Activated CD4-positive, alpha-beta T cell treated with anti-CD3 and anti-CD28 coated beads for 4 hours (primary cell): ENCODE results near the gene HOXB2.

Experiments used
- DNase-seq, 2 donors: peaks; one replicate each; pipeline ENCODE4 v3.0.0-alpha.2; 2020

The HOXB2 gene

GRCh38 chr17:48578616-48579470 is 33.9 kb upstream of the HOXB2 start:
- peak in 1 of 2 donors; percentile 27 for DNase-seq

- DNase-seq = peak; percentile 52 to 64
These were observed 33.2 kb upstream of the HOXB2 start, which contains the start of gene HOXB4 for GRCh38 chr17:48577946-48578615. Gene HOXB4, minus strand, starts transcription at chr17:48578350. Its CDS starts 31 bp downstream, at chr17:48578319.

GRCh38 chr17:48577330-48577945 is 32.5 kb upstream of the HOXB2 start:
- no peak for DNase-seq

DNA sequence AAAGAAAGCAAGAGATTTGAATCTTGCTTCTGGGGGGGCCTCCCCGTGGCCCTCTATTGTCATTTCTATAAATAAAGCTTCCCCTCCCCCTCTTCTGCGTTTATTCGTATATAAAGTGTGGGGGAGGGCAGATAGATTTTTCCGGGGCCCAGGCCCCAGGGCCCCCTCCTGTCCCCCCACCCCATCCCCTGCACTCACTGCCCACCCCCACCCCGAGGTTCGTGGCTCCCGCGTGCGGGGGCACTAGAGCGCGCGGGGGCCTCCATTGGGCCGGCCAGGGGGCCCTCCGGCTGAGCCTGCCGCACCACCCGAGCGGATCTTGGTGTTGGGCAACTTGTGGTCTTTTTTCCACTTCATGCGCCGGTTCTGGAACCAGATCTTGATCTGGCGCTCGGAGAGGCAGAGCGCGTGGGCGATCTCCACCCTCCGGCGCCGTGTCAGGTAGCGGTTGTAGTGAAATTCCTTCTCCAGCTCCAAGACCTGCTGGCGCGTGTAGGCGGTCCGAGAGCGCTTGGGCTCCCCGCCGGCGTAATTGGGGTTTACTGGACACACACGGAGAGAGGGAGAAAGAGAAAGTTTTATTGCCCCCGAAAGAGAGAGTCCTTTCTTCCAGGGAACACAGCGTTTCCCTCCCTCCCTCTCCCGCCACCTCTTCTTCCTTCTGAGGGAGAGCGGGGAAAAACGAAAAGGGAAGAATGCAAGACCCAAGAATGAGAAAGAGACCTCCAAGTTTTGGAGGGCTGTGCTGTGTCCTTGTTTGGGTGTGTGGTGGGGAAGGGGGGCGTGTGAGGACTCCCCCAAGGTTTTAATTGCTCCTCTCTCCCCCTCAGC is 31.8 kb upstream of the HOXB2 start:
- no peak for DNase-seq

DNA sequence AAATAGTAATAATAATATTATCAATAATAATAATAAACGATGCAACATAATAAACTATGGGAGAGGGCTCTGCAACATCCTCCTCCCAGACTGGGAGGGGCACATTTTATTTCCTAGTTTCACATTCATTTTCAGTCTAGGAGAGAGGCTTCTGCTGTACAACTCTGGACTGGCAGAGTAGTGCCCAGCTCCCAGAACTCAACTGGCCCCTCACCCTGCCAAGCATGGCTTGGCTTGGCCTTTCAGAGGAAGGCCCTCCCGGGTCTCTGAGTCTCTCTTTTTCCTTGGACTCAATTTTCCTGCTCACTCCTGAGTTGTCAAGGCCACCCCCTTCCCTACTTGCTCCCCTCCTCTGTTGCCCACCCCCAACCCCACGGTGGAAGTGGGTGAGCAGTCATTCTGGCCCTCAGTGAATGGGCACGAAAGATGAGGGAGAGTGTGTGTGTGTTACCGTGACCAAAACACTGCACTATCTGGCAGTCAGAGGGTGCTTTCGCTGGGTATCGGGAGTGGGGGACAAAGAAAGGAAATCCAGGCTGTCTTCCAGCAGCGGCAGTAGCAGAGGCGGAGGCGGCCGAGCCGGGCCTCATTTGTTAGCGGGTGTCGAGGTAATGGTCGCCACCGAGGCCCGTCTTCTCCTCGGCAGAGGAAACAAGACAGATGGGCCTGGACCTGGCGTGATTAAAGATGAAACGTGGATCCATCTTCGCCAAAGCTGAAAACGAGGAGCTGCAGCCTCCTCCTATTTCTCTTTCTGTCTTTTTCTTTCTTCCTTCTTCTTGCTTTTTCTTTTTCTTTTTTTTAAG is 31.0 kb upstream of the HOXB2 start:
- no peak for DNase-seq

- no peak for DNase-seq
These were observed 30.2 kb upstream of the HOXB2 start for GRCh38 chr17:48575066-48575582.

DNA sequence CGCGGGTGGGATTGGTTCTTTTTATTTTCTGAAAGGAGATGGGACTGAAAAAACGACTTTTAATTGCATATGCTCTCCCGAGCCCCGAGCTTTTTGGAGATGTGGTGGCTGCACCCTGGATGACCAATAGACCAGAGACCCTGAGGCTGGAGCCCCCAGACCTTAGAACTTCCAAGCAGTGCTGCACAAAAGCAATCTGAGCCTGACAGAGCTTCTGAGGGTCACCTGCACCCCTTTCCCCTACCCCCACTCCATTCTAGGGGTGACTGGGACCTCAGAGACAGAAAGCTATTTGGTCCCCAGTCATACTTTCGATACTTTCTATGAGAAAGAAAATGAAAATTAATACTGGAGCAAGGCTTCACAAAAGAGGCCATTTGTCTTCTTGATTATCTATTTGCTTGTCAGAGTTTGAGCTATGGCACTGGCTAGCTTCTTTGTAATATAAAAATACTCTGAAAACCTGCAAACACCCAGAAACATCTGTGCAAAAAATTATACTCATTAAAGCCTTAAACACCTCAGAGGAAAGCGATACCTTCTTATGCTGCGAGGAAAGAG is 29.7 kb upstream of the HOXB2 start:
- no peak for DNase-seq

DNA sequence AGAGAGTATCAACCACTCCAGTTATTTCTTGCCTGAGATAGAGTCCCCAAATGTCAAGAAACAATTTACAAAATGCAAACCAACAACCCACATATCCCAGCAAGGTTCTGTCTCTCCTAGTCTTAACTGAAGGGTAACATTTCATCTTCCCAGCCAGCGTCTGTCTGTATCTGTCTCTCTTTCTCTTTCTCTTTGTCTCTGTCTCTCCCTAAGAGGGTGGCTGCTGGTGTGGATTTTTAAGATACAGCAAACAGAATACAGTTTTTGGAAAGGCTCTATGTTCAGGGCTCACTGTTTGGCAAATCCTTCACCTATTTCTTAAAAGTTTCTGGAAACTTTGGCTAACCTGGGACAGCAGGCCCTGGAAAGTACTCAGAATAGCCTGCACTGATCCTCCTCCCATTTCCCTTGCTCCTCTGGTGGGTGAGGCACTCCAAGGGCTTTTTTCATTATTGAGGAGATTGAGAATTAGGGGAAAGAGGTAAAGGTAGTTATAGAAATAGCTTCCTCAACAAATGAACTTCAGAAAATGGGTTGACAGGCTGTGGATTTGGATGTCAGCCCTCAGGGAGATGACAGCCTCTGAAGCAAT is 27.0 kb upstream of the HOXB2 start:
- no peak for DNase-seq

DNA sequence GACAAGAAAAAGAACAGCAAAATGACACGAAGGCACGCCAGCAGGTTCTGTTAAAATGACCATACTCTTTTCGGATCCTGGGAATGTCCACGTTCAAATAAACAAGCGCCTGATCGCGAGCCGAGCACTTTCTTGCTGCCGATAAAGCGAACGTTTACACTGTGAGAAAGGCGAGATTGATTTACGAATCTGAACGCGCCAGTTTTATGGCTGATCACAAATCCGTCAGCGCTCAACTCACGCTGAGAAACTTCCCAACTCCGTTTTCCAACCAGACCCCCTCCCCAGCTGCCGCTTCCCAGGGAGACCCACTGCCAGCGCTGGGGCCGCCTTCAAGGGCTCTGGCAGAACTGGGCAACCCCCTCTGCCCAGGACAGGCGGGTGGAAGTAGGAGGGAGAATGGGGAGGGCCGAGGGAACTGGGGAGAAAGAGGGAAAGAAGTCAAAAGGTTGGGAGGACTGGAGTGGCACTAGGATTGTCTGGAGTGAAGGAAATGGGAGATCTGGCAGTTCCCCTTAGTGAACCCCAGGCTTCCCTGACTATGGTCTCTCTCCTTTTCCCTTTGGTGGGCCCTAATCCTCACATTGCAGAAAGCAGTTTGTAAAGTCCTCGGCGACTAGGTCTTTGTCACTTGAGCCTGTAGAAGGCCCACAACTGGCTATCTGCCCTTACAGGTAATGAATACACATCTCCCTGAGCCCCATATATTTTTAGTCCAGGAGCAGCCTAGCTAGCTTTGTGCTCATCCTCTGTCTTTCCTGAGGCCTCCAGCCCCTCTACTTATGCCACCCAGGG is 26.3 kb upstream of the HOXB2 start:
- DNase-seq = no peak

DNA sequence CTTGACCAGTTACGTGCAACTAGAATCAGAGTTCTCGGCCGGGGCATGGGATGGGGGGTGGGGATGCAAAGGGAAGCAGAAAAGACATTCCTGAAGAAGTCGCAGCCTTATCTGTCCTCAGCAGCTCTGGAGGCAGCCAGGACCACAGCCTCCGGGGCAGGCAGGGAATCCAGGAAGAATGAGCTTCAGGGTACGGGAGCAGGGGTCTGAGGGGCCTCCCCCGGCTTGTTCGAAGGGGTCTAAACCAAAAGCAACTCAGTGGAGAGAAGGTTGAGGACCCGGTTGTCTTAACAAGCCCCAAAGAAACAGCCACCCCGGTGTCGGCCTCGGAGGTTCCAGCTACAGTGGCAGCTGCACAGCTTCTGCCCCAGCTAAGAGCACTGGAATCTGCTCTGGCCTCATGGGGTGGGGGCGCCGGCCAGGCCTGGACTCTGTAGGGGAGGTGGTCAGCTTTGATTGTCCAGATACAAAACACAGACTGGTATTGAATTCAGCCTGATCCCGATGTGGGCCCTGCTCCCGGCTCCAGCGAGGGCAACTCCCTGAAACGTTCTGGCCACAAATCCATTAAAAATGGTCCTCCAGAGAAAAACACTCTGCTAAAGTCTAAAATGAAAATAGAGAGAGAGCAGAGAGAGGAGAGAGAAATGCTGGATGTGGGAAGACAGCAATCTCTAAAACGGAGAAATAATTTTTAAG is 25.6 kb upstream of the HOXB2 start:
- DNase-seq = no peak

GRCh38 chr17:48569674-48570324 is 24.9 kb upstream of the HOXB2 start:
- no peak for DNase-seq

GRCh38 chr17:48569240-48569582 is 24.3 kb upstream of the HOXB2 start:
- DNase-seq = no peak

DNA sequence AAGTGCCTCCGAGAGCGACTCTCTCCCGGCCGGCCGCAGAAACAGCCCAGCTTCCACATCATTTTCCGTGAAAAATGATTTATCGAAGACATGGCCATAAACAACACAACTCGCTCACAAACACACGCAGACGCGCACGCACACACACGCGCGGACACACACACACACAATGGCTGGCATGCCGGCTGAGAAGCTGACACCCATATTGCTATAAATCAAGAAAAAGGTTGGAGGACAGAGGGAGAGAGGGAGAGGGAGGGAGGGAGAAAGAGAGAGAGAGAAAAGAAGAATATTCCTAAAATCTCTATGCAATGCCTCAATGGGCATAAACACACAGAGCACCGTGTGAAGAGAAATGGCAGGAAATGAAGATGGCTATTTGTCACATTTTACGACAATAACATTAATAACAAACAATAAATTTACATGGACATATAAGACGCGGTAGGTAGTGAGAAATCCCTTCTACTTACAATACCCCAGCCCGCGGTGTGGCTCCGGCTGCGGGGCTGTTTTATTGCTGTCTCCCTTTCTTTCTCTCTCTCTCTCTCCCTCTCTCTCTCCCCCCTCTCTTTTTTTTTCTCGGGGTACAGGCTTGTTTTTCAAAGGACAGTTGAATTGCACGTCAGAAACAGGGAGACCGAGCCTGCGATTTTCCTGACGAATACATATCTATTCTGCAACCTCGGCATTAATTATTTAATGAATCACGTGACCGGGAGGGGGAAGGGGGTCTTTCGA is 23.8 kb upstream of the HOXB2 start:
- no peak for DNase-seq

GRCh38 chr17:48567646-48568354 is 22.9 kb upstream of the HOXB2 start:
- no peak for DNase-seq

DNA sequence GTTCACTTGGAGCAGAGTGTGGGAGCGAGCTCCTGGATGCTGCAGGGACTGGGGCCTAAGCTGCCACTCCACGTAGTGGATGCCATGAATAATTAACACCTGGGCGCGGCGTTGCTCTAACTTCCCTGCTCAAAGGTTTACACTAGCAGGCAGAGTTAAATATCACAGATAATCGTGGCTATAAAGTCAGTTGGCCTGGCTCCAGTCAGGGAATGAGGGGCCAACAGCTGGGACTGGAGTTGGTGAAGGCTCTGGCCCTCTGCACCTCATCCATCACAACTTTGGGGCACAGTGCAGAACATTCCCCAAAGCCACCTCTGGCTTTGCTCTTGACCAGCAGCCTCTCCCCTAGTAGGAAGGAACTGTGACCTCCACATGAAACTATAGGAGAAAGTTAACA is 22.3 kb upstream of the HOXB2 start:
- DNase-seq = no peak

- no peak for DNase-seq
These were observed 21.8 kb upstream of the HOXB2 start for GRCh38 chr17:48566717-48567116.

- no peak for DNase-seq
These were observed 21.2 kb upstream of the HOXB2 start for GRCh38 chr17:48565925-48566710.
